Activated gamma-delta T cell treated with Interleukin-2 at 50 U/mL for 16 hours (primary cell): ENCODE results near the gene F5.
A peak's percentile ranks its signal among the peaks of the same experiment; 100 is the strongest.

Experiments
- DNase-seq: peaks from one replicate; pipeline ENCODE4 v3.0.0-alpha.2; 2020

The F5 gene

DNA sequence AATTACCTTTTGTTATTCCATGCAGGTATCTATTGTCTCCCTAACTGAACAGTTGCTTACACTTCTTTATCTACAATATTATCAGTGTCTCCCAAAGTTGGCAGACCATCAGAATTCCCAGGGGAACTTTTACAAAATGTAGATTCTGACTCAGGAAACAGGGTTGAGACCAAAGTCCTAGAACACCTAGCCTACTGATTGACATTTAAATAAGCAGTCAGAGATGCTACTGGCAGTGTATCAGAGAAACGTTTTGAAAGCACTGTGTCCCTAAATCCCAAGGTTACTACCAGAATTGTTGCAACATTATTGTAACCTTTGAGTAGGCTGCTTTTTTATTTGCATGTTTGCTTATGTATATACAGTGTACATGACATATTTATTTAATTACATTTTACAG lies 1.8 kb upstream of the F5 start:
- no peak for DNase-seq

DNA sequence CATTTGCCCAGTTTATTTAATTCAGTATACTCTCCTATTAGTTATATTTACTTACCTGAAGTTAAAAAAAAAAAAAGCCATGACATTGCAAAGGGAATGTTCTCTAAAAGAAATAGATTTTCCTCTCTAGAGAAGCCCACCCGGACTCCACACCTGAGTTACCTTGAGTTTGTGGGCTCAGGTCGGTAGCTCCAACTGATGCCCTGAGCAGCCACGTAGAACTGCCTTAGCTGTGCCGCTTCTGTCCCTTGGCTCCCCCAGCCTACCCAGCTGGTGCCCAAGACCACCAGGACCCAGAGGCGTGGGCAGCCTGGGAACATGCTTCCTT lies 250 bp downstream of the F5 start:
- no peak for DNase-seq

DNA sequence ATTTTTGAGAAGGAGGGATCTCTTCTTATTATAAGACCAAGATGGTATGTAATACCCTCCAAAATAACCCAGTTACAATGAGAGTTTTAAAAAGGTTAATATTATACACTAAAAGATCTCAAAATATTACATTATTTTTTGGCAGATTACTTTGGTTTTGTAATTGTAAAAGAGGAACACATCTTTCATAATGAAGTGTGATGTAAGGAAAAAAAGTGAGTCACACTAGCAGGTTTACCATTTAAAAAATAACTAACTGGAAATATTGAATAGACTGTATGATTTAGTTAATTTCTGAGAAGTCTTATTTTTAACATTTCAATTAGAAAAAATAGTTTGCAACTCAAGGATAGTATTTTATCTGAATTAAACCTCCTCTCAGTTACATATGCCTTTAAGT lies 1.1 kb downstream of the F5 start:
- no peak for DNase-seq

DNA sequence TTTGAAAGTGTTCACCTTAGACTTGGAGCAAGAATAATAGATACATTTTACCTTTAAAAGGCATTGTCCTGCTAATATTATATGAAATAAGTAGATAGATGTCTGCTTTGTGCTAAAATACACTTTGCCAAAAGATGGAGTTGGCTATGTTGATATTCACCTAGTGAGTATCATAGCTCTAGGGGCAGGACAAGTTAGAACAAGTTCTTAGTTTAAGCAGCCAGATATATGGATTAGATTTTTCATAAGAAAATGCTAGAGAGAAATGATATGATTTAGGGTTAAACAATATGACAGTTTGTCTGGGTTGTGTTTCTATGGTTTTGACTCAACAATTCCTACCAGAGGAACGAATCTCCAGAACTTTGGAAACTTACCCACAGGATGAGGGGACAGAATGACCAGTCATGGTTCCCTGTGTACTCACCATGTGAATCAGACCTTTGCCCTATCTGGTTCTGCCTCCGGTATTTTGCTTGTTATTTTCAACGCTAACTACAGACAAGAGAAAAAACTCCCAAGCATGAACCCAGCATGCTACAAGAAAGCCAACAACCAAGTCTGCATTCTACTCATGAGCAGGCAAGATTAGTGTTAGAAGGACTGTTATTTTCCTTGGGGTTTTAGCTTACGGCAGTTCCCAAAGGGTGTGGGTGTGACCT lies 1.7 kb downstream of the F5 start:
- no peak for DNase-seq

DNA sequence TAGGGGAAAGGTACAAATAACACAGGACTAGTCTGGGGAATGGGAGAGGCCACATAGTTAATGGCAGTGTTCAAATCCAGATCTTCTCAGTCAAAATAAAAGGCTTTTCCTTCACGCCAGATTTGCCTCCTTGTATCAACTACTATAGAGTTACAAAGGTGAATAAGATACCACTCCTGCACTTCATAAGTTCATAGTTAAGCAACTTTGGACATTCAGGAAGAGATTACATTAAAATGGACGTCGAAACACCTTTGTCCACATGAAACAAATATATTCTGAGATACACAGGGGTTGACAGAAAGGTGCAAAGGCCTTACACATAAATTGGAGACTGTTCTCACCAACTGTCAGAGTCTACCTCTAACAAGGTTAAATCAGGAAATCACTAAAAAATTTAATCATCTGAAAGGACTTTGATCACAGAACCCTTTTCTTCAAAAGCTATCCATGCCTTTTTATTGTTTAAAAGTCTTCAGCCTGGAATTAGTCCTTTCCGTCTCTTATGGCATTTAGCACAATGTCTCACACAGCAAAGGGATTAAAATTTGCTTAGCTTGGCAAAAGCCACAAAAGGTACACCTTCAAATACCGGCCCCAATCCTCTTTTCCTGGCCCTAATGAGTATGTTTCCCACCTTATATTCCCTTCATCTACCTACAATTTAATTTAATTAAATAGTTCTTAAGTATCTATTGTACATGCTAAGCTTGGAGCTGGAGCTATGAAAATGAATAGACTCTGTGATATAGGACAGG lies 8.1 kb downstream of the F5 start:
- no peak for DNase-seq

DNA sequence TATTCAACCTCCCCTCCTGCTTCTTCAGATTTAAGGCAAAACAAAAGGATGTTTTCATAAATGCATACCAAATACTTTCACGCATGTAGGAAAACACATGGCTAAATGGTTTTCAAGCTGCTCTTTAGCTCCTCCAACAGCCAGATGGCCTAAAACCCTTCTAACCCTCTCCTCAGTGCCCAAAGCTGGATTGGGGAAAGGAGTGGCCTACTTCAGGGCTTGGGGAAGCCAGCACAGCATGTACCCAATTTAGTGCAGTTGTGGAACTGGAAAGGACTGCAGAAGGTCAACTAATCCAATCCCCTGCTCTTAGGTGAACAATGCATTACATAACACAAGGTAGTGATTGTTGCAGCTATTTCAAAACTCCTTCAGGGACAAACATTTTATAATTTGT lies 9.3 kb downstream of the F5 start:
- no peak for DNase-seq

DNA sequence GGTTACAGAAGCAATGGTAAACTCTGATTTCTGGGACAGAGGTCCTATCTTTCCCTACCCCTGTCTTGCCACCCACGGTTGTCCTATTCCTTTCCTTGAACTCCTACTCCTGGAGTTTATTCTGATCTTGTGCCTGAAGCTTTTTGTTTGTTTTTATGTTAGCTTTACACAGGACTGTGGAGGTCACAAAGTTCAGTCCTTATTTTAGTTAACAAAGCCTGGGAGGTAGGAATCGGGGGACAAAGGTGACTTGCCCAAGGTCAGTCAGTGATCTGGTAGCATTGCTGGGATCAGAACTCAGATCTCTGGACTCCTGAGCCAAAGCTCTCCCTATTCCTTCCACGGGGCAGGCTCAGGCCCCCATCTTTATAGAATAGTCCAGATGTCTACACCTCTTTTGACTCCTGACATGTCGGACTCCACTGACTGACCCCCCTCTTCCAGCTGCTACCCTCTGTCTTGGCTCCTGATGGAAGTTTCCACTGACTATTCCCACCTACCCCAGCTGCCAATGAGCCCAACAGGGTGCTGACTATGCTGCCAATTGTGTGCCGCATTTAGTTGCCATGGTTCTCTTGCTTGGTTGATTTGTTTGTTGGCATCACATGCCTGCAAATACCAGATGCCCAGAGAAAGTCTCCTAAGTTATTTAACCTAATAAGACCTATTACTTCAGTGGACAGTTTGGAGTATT lies 9.9 kb downstream of the F5 start:
- no peak for DNase-seq

DNA sequence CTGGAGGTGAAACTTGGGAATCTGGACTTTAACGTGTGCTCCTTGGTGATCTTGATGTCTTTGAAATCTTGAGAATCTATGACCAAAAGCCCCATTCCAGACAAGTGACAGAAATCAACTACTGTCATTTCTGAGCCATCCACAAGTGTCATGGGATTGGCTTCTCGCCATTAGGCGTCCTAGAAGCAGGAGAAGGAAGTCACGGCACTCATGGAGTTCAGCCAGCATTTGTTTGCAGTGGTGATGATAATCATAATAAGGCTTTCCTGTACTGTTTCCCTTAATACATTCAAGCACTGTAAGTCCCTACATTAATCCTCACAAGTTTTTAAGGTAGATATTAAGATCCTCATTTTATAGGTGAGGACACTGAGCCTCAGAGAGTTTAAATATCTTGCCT lies 11.9 kb downstream of the F5 start:
- no peak for DNase-seq

DNA sequence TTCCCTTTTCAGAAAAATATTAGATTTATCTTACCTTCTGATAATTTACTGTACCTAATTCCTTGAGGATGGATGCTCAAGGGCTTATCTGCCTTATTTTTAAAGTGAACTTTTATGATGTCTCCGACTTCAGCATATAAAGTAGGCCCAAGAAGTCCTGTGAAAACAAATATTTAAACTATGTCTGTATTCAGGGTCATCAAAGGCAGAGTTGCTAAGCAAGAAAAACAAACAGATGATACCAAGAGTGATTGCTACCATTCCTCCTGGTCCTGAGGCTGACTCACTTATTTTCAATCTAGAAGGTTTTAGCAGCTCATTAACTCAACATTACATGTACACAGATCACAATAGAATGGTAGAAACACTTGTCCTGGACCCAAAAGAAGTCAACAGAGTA lies 14.1 kb downstream of the F5 start:
- no peak for DNase-seq

DNA sequence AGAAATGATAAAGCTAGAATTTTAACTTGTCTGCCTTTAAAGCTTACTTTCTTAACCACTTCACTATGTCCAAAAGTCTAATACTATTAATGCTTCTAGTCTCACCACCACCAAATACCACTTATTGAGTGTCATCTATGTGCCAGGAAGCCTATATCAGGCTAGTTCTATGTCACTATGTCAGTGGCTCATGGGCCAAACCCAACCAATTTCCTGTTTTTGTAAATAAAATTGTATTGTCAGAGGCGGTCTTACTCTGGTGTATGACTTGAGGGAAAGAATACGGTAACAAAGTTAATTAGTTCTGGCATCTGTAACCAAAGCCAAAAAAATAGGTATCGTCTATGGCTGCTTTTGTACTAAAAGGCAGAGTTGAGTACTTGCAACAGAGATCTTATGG lies 14.8 kb downstream of the F5 start:
- no peak for DNase-seq

DNA sequence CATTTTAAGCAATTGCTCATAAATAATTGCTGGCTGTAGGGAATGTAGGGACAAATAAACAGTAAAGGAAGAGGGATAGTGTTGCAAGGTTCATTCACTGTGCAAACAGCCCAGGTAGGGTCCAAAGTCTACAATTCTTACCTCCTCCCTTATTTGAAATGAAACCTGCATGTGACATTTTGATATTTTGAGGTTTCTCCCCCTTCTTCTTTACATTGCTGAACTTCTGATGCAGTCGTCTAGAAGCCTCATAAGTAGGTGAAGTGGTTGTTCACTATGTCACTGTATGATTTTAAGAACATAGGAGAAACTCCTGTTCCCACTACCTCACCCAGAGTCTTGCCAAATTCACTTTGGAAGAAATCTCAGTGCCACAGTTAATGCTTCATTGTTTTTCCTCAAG lies 16.1 kb downstream of the F5 start:
- DNase-seq: no peak

DNA sequence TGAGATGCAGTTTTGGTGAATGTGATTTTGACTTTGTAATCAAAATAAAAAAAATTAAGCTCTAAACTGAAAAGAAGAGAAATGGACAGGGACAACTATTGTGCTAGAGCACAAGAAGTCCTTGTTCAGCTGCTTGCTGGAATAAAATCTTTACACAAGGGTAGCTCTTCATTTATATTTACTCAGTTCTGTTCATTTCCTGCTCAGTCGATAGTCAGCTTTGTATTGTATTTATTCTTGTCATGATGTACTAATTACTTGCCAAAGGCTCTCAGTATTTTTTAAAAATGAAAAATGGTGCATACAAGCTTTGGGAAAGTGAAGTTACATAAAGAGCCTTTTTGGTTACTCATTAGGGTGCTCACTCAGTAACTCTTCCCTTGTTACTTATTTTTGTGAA lies 17.8 kb downstream of the F5 start:
- DNase-seq: no peak

DNA sequence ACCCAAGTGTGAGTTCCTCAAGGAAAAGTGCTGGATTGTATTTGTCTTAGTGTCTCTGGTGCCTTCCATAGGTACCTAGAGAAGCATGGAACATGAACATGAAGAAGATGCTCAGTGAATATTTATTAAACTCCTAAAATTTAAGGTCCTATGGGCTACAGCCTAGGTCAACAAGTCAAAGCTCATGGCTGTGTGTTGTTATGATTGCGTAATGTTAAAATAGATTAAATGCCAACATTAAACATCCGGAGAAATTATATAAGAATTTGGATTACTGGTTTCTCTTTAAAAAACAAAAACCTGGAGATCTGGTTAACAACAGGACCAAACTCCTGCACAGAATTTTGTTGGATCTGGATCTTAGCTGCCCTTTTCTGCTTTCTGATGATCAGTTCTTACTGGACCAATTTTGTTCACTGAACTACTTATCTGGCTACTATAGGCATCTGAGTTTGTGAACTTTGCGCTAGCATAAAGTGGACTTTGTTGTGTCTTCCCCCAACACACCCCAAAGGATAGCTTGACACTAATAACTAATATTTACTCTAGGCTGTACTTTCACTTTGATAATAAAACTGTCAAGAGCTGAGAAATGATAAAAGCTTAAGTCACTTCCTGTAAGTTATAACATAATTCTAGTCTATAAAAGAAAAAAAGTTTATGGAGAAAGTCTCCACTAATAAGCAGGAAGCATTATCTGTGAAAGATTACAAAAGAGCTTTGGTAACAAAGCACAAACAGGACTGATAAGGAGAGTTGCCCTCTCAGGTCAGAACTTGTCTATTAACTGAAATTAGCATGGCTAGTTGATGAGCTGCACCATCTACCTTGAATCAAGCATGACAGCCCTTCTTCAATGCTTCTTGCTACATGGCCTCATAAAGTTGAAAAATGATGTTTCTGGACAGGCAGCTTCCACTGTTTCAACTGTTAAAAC lies 20.7 kb downstream of the F5 start:
- no peak for DNase-seq

DNA sequence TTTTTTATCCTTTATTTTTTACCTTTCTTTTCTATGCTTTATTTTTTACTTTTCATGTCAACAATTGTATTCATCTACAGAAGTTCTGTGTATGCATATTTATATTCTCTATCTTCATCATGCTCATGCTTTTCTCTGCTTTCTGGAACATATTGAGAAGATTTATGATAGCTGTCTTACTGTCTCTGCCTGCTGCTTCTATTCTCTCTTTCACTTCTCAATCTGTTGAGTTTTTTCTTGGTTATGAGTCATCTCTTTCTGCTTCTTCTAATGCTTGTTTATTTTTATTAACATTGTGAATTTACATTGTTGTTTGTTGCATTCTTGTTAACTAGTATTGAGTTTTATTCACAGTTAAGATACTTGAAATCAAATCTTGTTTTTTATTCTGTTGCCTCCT lies 22.6 kb downstream of the F5 start:
- no peak for DNase-seq

DNA sequence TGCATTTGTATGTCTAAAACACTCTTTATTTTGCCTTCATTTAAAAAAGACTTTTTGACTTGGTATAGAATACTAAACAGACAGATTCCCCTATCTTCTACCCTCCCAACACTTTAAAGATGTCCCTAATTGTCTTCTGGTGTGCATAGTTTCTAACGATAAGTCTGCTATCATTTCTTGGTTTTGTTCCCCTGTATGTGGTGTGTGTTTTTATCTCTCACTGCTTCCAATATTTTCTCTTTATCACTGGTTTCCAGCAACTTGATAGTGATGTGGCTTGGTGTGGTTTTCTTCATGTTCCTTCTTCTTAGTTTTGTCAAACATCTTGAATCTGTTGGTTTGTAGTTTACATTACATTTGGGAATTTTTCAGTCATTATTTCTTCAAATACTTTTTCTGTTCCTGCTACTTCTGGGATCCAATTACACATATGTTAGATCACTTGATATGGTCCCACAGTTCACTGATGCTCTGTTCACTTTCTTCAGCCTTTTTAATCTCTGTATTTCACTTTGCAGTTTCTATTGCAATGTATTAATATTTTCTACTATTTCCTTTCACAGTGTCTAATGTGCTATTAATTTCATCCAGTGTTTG lies 23.2 kb downstream of the F5 start:
- no peak for DNase-seq

DNA sequence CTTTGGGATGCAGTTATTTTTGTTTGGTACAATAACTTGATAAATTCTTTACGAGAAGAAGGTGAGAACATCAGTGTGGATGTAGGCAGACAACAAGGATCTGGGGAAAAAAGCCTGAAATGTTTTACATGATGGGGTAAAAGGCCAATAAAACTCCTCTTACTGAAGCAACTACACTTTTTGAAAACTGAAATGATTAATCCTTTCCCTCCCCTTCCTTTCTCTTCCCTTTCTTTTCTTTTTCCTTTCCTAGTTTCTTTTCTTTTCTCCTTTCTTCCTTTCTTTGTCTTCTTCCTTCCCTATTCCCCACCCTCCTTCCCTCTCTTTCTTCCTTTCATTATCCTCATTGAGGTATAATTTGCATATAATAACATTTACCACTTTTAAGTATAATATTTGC lies 24.6 kb downstream of the F5 start:
- no peak for DNase-seq

DNA sequence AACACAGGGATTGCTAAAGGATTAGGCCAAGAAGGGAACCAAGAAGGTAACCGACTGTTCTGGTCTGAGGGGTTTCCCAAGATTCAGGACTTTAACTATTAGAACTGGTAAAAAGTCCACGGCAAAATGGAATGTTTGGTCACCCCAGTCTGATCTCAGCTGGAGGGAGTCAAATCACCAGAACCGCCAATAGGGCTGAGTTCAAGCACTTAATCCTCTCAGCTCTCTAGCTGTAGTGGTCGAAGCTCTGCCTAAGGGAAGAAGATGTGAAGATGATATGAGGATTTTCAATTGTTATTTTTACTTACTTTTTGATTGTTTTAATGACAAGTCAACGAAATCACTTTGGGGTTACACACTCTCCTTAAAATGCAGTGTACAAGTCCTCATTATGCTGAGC lies 29.1 kb downstream of the F5 start:
- DNase-seq: no peak

DNA sequence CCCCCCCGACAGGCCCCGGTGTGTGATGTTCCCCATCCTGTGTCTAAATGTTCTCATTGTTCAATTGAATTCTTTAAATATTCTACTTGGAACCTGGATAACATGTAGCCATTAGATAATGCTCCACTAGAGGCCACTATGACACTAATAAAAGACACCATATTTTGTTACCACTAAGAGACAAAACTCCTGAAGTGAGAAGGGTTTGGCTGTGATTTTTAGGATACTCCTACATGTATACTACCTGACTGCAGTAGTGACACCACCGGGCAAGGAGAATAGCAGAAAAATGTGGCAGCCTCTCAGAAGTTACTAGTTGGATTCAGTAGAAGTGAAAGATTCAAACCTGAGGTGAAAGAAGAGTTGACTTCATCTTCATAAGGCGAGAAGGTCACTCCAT lies 36.0 kb downstream of the F5 start:
- DNase-seq: no peak

DNA sequence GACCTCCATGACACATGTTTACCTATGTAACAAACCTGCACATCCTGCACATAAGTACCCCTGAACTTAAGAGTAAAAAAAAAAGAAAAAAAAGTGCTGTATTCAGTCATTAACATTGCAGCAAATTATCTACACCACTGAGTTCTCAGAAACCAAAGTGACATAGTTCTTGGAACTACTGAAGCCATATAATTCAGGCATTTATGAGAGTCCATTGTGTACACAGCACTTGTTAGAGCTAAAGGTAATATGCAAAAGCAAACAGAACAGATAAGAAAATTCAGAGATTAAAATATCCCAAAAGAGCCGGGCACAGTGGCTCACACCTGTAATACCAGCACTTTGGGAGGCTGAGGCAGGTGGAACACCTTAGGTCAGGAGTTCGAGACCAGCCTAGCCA lies 38.0 kb downstream of the F5 start:
- DNase-seq: no peak

DNA sequence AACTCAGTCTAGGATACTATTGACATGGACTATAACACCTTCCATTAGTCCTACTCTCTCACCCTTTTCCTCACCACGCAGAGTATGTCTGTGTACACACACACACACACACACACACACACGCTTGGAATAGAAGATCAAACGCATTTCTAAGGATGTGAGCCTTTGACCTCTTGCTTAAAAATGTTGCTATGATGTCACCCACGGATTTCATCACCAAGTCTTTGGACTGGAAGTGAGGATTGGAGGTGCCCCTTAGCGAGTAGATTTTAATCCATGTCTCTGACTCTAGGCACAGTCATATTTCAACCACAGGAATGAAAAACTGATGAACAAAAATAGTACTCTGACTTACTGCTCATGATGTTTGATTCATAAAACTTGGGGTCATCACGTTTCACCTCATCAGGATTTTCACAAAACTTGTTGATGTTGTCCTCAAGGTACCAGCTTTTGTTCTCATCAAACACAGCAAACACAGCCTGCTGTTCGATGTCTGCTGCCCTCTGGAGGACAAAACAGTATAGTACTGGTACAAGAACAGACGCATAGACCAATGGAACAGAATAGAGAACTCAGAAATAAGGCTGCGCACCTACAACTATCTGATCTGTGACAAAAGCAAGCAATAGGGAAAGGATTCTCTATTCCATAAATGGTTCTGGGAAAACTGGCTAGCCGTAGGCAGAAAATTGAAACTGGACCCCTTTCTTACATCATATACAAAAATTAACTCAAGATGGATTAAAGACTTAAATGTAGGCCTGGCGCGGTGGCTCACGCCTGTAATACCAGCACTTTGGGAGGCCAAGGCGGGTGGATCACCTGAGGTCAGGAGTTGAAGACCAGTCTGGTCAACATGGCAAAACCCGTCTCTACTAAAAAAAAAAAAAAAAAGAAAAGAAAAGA lies 39.9 kb downstream of the F5 start:
- DNase-seq: peak; percentile 52

DNA sequence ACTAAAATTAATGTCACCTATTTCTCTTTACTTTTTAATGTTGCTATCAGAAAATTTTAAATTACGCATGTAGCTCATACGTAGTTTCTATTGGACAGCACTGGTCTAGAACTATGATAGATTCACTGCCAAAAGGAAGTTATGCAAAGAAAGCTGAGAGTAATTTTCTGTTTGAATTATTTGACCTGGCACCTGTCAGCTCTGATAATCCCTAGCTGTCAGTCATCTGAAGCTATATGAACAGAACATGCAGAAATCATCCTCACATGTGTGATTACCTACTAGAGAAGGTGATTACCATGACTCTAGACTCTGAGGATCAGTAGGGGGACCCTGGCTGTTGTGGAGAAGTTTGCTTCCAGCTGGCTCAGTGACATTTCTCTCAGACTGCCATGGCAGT lies 40.8 kb downstream of the F5 start:
- no peak for DNase-seq
